ENCODE measurements around the gene PCDH1. TPM values are rescaled to one million over a fixed set of nuclear protein-coding genes. Genes with fewer than 3 reads are reported as not detected.

Gene PCDH1
- total and polyA plus RNA-seq, 4 experiments from 2014 or later: not detected

GRCh38 chr5:141919218-141920119, 41.3 kb upstream of the PCDH1 start:
- intact Hi-C loops (cut with micrococcal nuclease): no loop called here
- no peaks in the 10 kb centered on the region for H3K27me3 ChIP-seq (ENCODE audit: insufficient read depth, low read length)
- ChIA-PET CTCF (ENCODE audit: partially characterized antibody) (interaction anchor here (2.4 to 5.4 kb wide), 3 partner anchors 41 to 228 kb away, joined by 7 to 35 read pairs (median 10); no protein-coding TSS in a partner anchor), POLR2A (ENCODE audit: partially characterized antibody) (no interaction called here)
- H3K36me3 ChIP-seq (ENCODE audit: insufficient read depth, low read length): no peaks in the 10 kb centered on the region
- DNase-seq: no peak
- Mint-ChIP-seq H3K27ac (peak overlapping the region in 1 of 7 donors; percentile 55), H3K36me3 (peaks cover 3 to 8% of the 10 kb centered on the region in 2 donors), H3K4me3 (no peak overlapping the region), H3K4me1 (peaks cover 4 to 24% (median 12%) of the 10 kb centered on the region in 4 donors), H3K9me3 (no peaks in the 10 kb centered on the region), H3K27me3 (peaks cover 11 to 14% of the 10 kb centered on the region in 2 donors)
- H3K4me1 ChIP-seq (ENCODE audit: insufficient read depth, low read length): peaks cover 20% of the 10 kb centered on the region
- H3K4me3 ChIP-seq (ENCODE audit: low read length in 2 of 2): no peak overlapping the region
- H3K9me3 ChIP-seq (ENCODE audit: control insufficient read depth in 1 of 2, low read length in 2 of 2): no peaks in the 10 kb centered on the region
- H3K27ac ChIP-seq (ENCODE audit: low read depth, low read length): no peak overlapping the region

GRCh38 chr5:141917760-141918159, 39.5 kb upstream of the PCDH1 start:
- Mint-ChIP-seq H3K27ac (no peak overlapping the region), H3K4me3 (no peak overlapping the region), H3K36me3 (no peaks in the 10 kb centered on the region), H3K4me1 (peaks cover 0 to 16% (median 8%) of the 10 kb centered on the region in 4 donors), H3K9me3 (no peaks in the 10 kb centered on the region), H3K27me3 (peaks cover 21 to 25% of the 10 kb centered on the region in 2 donors)
- no peaks in the 10 kb centered on the region for H3K36me3 ChIP-seq (ENCODE audit: insufficient read depth, low read length)
- no peak overlapping the region for H3K27ac ChIP-seq (ENCODE audit: low read depth, low read length)
- POLR2A ChIA-PET (ENCODE audit: partially characterized antibody): no interaction called here
- H3K27me3 ChIP-seq (ENCODE audit: insufficient read depth, low read length): peaks cover 10% of the 10 kb centered on the region
- CTCF ChIA-PET (ENCODE audit: partially characterized antibody): interaction anchor here (1.0 to 3.1 kb wide), 3 partner anchors 38 to 216 kb away, joined by 3 to 10 read pairs (median 3); no protein-coding TSS in a partner anchor
- no peak for DNase-seq
- no peak overlapping the region for H3K4me3 ChIP-seq (ENCODE audit: low read length in 2 of 2)
- no peaks in the 10 kb centered on the region for H3K9me3 ChIP-seq (ENCODE audit: control insufficient read depth in 1 of 2, low read length in 2 of 2)
- H3K4me1 ChIP-seq (ENCODE audit: insufficient read depth, low read length): peaks cover 17% of the 10 kb centered on the region
- intact Hi-C loops (cut with micrococcal nuclease): no loop called here

- H3K4me1 ChIP-seq (ENCODE audit: insufficient read depth, low read length): peaks cover 12% of the 10 kb centered on the region
- H3K27me3 ChIP-seq (ENCODE audit: insufficient read depth, low read length): peaks cover 16% of the 10 kb centered on the region
- ChIA-PET POLR2A (ENCODE audit: partially characterized antibody) (interaction anchor here (1.3 kb wide), 1 partner anchor 37 kb away, joined by 5 read pairs; no protein-coding TSS in a partner anchor), CTCF (ENCODE audit: partially characterized antibody) (interaction anchor here (1.2 to 3.1 kb wide), 2 partner anchors 38 to 44 kb away, joined by 3 to 10 read pairs; no protein-coding TSS in a partner anchor)
- H3K27me3 Mint-ChIP-seq: peaks cover 22 to 25% of the 10 kb centered on the region in 2 donors
- H3K27ac ChIP-seq (ENCODE audit: low read depth, low read length): no peak overlapping the region
- intact Hi-C loops (cut with micrococcal nuclease): no loop called here
- no peaks in the 10 kb centered on the region for H3K9me3 ChIP-seq (ENCODE audit: control insufficient read depth in 1 of 2, low read length in 2 of 2)
- H3K4me3 Mint-ChIP-seq: no peak overlapping the region
- peaks cover 0 to 16% (median 7%) of the 10 kb centered on the region in 4 donors for H3K4me1 Mint-ChIP-seq
- H3K36me3 Mint-ChIP-seq: no peaks in the 10 kb centered on the region
- H3K27ac Mint-ChIP-seq: no peak overlapping the region
- H3K4me3 ChIP-seq (ENCODE audit: low read length in 2 of 2): no peak overlapping the region
- no peaks in the 10 kb centered on the region for H3K36me3 ChIP-seq (ENCODE audit: insufficient read depth, low read length)
- no peak for DNase-seq
- no peaks in the 10 kb centered on the region for H3K9me3 Mint-ChIP-seq
These were observed 38.3 kb upstream of the PCDH1 start for GRCh38 chr5:141916522-141916921.

- Mint-ChIP-seq H3K27ac (no peak overlapping the region), H3K4me3 (no peak overlapping the region), H3K9me3 (no peaks in the 10 kb centered on the region), H3K27me3 (peaks cover 22 to 25% of the 10 kb centered on the region in 2 donors), H3K36me3 (no peaks in the 10 kb centered on the region), H3K4me1 (peaks cover 0 to 16% (median 7%) of the 10 kb centered on the region in 4 donors)
- H3K9me3 ChIP-seq (ENCODE audit: control insufficient read depth in 1 of 2, low read length in 2 of 2): no peaks in the 10 kb centered on the region
- DNase-seq: no peak
- H3K27me3 ChIP-seq (ENCODE audit: insufficient read depth, low read length): peaks cover 16% of the 10 kb centered on the region
- POLR2A ChIA-PET (ENCODE audit: partially characterized antibody): interaction anchor here (1.3 to 2.4 kb wide), 2 partner anchors 8 to 37 kb away, joined by 5 to 11 read pairs; partner anchors contain the start of gene DELE1
- CTCF ChIA-PET (ENCODE audit: partially characterized antibody): interaction anchor here (0.7 to 3.1 kb wide), 7 partner anchors 26 to 224 kb away, joined by 3 to 12 read pairs (median 8); no protein-coding TSS in a partner anchor
- intact Hi-C loops (cut with micrococcal nuclease): no loop called here
- peaks cover 12% of the 10 kb centered on the region for H3K4me1 ChIP-seq (ENCODE audit: insufficient read depth, low read length)
- no peak overlapping the region for H3K4me3 ChIP-seq (ENCODE audit: low read length in 2 of 2)
- H3K27ac ChIP-seq (ENCODE audit: low read depth, low read length): no peak overlapping the region
- no peaks in the 10 kb centered on the region for H3K36me3 ChIP-seq (ENCODE audit: insufficient read depth, low read length)
These were observed 37.7 kb upstream of the PCDH1 start for GRCh38 chr5:141915881-141916336.

GRCh38 chr5:141914797-141915196, 36.6 kb upstream of the PCDH1 start:
- DNase-seq: no peak
- Histone ChIP-seq H3K36me3 (ENCODE audit: insufficient read depth, low read length) (no peaks in the 10 kb centered on the region), H3K27ac (ENCODE audit: low read depth, low read length) (no peak overlapping the region), H3K27me3 (ENCODE audit: insufficient read depth, low read length) (peaks cover 16% of the 10 kb centered on the region), H3K9me3 (ENCODE audit: control insufficient read depth in 1 of 2, low read length in 2 of 2) (no peaks in the 10 kb centered on the region), H3K4me3 (ENCODE audit: low read length in 2 of 2) (no peak overlapping the region), H3K4me1 (ENCODE audit: insufficient read depth, low read length) (peaks cover 12% of the 10 kb centered on the region)
- intact Hi-C loops (cut with micrococcal nuclease): no loop called here
- Mint-ChIP-seq H3K4me1 (peaks cover 0 to 16% (median 7%) of the 10 kb centered on the region in 4 donors), H3K9me3 (no peaks in the 10 kb centered on the region), H3K36me3 (no peaks in the 10 kb centered on the region), H3K27ac (peak overlapping the region in 1 of 7 donors; percentile 49), H3K27me3 (peaks cover 22 to 26% of the 10 kb centered on the region in 2 donors), H3K4me3 (peak overlapping the region in 6 of 8 donors; percentile 11 to 73 (median 60))
- ChIA-PET POLR2A (ENCODE audit: partially characterized antibody) (interaction anchor here (1.5 to 2.4 kb wide), 2 partner anchors 9 to 65 kb away, joined by 4 to 11 read pairs; partner anchors contain the start of gene DELE1), CTCF (ENCODE audit: partially characterized antibody) (interaction anchor here (1.6 to 2.7 kb wide), 4 partner anchors 9 to 222 kb away, joined by 5 to 12 read pairs (median 8); partner anchors contain the start of gene DELE1)

- peak overlapping the region in 4 of 8 donors; percentile 13 to 67 (median 34) for H3K4me3 Mint-ChIP-seq
- intact Hi-C loops (cut with micrococcal nuclease): no loop called here
These were observed 36.1 kb upstream of the PCDH1 start for GRCh38 chr5:141914199-141914743.

More at GRCh38 chr5:141914199-141914743, 36.1 kb upstream of the PCDH1 start:
- ChIA-PET CTCF (ENCODE audit: partially characterized antibody) (interaction anchor here (1.6 to 2.7 kb wide), 4 partner anchors 9 to 222 kb away, joined by 5 to 12 read pairs (median 8); partner anchors contain the start of gene DELE1), POLR2A (ENCODE audit: partially characterized antibody) (interaction anchor here (1.5 to 2.4 kb wide), 2 partner anchors 9 to 64 kb away, joined by 4 to 11 read pairs; partner anchors contain the start of gene DELE1)
- no peak for DNase-seq
- H3K4me1 ChIP-seq (ENCODE audit: insufficient read depth, low read length): peaks cover 12% of the 10 kb centered on the region
- Mint-ChIP-seq H3K27me3 (peaks cover 22 to 26% of the 10 kb centered on the region in 2 donors), H3K4me1 (peaks cover 0 to 16% (median 7%) of the 10 kb centered on the region in 4 donors), H3K27ac (no peak overlapping the region), H3K36me3 (no peaks in the 10 kb centered on the region), H3K9me3 (no peaks in the 10 kb centered on the region)
- H3K27me3 ChIP-seq (ENCODE audit: insufficient read depth, low read length): peaks cover 16% of the 10 kb centered on the region
- H3K36me3 ChIP-seq (ENCODE audit: insufficient read depth, low read length): no peaks in the 10 kb centered on the region
- no peaks in the 10 kb centered on the region for H3K9me3 ChIP-seq (ENCODE audit: control insufficient read depth in 1 of 2, low read length in 2 of 2)
- H3K4me3 ChIP-seq (ENCODE audit: low read length in 2 of 2): no peak overlapping the region
- H3K27ac ChIP-seq (ENCODE audit: low read depth, low read length): no peak overlapping the region

All from CD4-positive, alpha-beta memory T cell (primary cell).